Loucy (cell line): ENCODE measurements around the gene MYD88.

ENCODE experiments used
- CTCF ChIP-seq: fragments of 200-600 bp; sonication (generic); conservative IDR thresholded peaks from 2 replicates; pipeline ENCODE4 v1.5.1; 2014; ENCODE audit warnings: mild to moderate bottlenecking, antibody characterized with exemption, low read length
- EZH2phosphoT487 ChIP-seq: fragments of 200-600 bp; IDR thresholded peaks from 2 replicates; pipeline ENCODE4 v1.6.1; 2018; ENCODE audit warnings: antibody characterized with exemption, mild to moderate bottlenecking, moderate library complexity, borderline replicate concordance

GRCh38 chr3:38090453-38090852, 48.0 kb upstream of the MYD88 start:
- TF ChIP-seq CTCF = no peak
- TF ChIP-seq EZH2phosphoT487 = no peak
